GM19193 (cell line): ENCODE data around the gene UGT1A8.
"Not testable (repeated sequence)": the region's sequence is repeated elsewhere in the genome, so short reads cannot be mapped to it uniquely, and the experiment has no call there.

ENCODE experiments used
- POLR2A ChIP-seq: IDR thresholded peaks from 4 replicates; pipeline ENCODE4 v1.6.1; 2011; ENCODE audit not compliant: insufficient read depth, insufficient read length; ENCODE audit errors: extremely low read depth

Gene UGT1A8

DNA sequence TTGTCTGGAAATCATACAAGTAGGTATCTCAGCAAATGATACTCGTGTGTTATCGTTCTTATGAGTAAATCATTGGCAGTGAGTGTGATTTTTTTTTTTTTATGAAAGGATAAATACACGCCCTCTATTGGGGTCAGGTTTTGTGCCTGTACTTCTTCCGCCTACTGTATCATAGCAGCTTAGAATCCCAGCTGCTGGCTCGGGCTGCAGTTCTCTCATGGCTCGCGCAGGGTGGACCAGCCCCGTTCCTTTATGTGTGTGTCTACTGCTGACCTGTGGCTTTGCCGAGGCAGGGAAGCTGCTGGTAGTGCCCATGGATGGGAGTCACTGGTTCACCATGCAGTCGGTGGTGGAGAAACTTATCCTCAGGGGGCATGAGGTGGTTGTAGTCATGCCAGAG lies 18.9 kb downstream of the UGT1A8 start, which contains the start of gene UGT1A10:
TSS of gene UGT1A10 (plus strand) at position 143 of the 400 bp plus-strand sequence. CDS start at position 218, 75 bp downstream.
- not testable (repeated sequence) for TF ChIP-seq POLR2A

DNA sequence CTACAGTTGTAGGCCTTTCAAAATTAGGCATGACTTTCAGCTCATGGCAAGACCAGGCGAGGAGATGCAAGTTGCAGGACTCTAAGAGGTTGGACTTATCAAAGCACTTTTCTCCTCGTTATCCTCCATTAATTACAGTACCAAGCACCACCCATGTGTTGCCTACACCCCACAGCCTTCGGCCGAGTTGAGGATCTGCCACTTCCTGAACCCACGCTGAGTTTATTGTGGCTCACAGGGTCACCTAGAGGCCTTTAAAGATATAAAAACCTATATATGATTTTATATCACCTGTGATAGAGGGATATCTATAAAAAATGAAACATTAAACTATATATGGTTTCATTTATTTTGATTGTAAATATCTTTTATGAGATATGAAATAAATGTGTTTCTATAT lies 21.4 kb downstream of the UGT1A8 start:
- TF ChIP-seq POLR2A = no peak

- TF ChIP-seq POLR2A = no peak
Measured at GRCh38 chr2:233639860-233640259, 22.4 kb downstream of the UGT1A8 start.

DNA sequence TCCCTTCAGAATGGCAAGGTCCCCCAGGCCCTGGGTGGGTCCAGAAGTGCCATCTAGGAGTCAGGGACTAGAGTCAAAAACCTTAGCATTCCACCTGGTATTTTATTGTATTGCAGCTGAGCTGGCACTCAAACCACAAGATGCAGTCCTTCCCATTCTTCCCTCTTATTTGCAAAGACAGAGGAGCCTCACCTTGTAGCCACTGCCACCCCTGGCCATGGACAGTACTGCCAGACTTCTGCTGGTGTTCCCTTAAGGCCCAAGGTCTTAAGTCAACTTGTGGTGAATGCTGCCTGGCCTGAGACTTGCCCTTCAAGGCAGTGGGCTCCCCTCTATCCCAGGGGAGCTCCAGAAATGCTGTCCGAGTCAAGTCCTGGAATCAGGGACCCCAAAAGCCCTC lies 25.7 kb downstream of the UGT1A8 start:
- no peak for TF ChIP-seq POLR2A

- TF ChIP-seq POLR2A = no peak
Measured at GRCh38 chr2:233650981-233651380, 33.5 kb downstream of the UGT1A8 start.

- no peak for TF ChIP-seq POLR2A
Measured at GRCh38 chr2:233651430-233651829, 34.0 kb downstream of the UGT1A8 start.

DNA sequence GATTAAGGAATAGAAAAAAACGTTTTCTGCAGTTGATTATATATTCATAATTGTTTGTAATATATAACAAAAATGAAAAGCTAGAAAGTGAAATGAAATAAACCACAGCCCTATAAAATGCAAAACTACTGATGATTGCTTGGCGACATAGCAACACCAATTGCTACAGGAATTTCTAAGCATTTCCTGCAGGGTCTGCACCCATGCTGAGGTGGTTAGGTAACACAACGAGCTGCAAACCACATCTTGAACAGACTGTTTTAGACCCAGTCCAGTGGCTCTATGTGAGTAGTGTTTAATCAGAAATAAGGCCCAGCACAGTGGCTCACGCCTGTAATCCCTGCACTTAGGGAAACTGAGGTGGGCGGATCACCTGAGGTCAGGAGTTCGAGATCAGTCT lies 37.1 kb downstream of the UGT1A8 start:
- TF ChIP-seq POLR2A = no peak

DNA sequence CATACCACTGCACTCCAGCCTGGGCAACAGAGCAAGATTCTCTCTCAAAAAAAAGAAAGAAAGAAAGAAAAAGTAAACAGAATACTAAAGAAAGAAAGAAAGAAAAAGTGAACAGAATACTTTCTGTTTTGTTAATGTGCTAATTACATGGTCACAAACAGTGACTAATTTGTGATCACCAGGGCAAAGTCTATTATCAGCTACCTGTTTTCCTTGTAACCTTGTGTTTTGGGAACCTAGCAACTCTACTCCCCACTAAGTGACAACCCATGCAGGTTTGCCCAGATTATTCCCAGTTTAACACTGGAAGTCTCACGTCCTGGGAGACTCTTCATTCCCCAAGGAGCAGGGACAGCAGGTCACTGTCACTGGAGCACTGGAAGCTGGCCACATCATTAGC lies 37.6 kb downstream of the UGT1A8 start:
- no peak for TF ChIP-seq POLR2A

DNA sequence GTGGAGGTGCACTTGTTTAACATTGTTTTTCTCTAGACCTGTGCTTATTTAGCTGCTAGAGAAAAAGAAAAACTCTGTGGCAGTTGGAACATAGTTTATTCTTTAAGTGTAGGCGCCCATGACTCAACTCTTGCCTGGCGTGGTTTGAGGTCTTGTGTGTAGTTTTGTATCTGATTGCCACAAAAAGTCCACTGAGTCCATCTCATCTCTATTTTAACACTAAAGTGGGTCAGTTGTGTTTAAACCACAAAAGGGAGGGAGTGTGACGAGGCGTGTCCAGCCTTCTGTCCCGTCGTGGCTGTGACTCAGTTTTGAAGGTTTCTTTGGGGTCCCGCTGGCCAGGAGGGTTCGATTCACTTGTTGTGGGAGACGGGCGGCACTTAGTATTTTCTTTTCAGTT lies 39.0 kb downstream of the UGT1A8 start:
- TF ChIP-seq POLR2A = no peak

- no peak for TF ChIP-seq POLR2A
Measured at GRCh38 chr2:233658610-233659009, 41.2 kb downstream of the UGT1A8 start.

DNA sequence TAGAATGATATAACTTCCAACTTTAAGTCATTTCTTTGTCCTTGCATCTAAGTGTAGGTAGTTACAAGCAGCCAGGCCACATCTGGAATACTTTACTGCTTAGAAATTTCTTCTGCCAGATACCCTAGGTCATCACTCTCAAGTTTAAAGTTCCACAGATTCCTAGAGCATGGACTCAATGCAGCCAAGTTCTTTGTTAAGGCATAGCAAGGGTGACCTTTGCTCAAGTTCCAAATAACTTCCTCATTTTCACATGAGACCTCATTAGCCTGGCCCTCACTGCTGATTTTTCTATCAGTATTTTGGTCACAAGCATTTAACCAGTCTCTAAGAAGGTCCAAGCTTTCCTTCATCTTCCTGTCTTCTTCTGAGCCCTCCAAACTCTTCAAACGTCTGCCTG lies 46.5 kb downstream of the UGT1A8 start:
- TF ChIP-seq POLR2A = no peak

GRCh38 chr2:233668605-233669260 lies 51.3 kb downstream of the UGT1A8 start:
- no peak for TF ChIP-seq POLR2A

- no peak for TF ChIP-seq POLR2A
Measured at GRCh38 chr2:233671290-233672161, 54.1 kb downstream of the UGT1A8 start, which contains the start of gene UGT1A9. Gene UGT1A9 (plus strand): TSS chr2:233671898. CDS start chr2:233671935, 37 bp downstream.

DNA sequence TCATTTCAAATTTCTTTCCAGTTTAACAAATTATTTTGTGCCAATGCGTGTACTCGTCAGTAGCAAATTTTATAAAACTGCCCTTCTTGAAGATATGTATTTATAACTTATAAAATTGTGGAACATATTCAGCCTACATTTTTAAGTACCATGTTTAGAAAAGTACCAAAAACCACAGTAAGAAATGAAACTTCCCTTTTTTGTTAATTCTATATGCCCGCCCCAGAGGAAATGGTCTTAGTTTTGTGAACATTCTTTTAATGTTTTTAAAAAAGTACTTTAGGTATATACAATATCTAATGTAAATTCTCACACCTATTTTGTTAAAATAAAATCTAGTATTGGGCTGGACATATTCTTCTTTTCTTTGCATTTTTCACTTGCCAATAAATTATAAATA lies 55.5 kb downstream of the UGT1A8 start:
- TF ChIP-seq POLR2A = no peak

- no peak for TF ChIP-seq POLR2A
Measured at GRCh38 chr2:233673896-233674295, 56.5 kb downstream of the UGT1A8 start.

DNA sequence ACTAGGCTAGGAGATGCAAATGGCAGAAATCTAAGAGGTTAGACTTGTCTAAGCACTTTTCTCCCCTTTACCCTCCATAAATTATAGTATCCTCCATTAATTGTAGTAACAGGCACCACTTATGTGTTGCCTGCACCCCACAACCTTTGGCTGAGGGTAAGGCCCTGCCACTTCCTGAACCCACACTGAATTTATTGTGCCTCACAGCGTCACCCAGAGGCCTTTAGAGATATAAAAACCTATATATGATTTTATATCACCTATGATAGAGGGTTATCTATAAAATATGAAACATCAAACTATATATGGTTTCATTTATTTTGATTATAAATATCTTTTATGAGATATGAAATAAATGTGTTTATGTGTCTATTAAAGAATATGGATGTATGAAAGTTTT lies 56.9 kb downstream of the UGT1A8 start:
- no peak for TF ChIP-seq POLR2A
